HS-27A (cell line): ENCODE data around the gene FLNB.
A peak's percentile ranks its signal among the peaks of the same experiment; 100 is the strongest.

Experiments
- DNase-seq: peaks from one replicate; pipeline ENCODE4 v3.0.0-alpha.2; 2012; ENCODE audit warnings: low read depth, missing footprints

Gene FLNB

DNA sequence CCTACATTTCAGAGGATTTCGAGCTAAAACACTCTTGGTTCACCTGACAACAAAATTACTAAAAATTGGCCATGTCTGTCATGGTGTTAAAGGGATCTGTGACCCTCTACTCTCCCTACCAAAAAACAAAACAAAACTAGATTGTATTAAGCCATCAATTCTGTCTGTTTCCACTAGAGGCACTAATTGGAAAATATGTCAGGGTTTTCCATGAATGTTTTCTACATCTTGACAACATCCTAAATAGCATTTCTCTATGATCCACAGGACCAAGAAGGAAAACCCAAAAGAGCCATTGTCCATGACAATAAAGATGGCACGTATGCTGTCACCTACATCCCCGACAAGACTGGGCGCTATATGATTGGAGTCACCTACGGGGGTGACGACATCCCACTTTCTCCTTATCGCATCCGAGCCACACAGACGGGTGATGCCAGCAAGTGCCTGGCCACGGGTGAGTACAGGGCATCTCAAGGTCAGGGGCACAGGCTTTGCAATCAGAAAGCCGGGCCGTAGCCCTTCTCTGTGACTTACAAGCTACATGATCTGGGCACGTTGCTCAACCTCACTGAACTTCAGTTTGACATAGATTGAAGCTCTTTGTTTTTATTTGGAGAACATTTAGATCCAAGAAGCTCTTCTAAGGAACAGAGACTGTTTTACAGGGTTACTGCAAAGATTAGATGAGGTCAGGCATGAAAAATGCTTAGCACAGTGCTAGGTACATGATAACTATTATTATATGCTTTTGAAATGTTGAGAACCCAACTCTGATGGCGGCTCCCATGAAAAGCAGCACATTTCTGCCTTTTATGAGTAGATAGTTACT is 127.7 kb downstream of the FLNB start:
- no peak for DNase-seq

- no peak for DNase-seq
These were observed 129.1 kb downstream of the FLNB start for GRCh38 chr3:58137306-58137705.

DNA sequence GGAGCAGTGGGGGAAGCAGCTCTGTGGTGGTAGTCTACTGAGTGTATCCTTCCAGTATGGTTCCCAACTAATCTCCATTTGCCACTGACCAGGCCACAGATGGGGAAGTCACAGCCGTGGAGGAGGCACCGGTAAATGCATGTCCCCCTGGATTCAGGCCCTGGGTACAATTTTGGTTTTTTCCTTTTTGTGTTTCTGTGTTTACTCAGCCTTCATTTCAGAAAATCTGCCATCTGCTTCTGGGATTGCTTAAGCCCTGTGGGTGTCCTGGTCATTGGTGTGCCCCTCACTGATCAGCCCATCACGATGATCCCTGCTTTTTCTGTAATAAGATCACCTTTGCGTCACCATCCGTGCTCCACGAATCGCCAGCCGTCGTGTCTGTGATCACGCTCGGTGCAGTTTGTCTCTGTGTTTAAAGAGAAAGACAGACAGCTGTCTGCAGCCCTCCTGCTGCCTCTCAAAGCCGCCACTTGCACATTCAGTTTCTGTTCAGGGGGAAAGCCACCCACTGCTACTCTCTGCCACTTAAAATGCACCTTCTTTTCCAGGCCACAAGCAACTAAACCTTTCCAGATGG is 133.6 kb downstream of the FLNB start:
- no peak for DNase-seq

- no peak for DNase-seq
These were observed 135.3 kb downstream of the FLNB start for GRCh38 chr3:58143417-58144055.

- no peak for DNase-seq
These were observed 136.5 kb downstream of the FLNB start for GRCh38 chr3:58144478-58145325.

- no peak for DNase-seq
These were observed 139.8 kb downstream of the FLNB start for GRCh38 chr3:58148049-58148448.

DNA sequence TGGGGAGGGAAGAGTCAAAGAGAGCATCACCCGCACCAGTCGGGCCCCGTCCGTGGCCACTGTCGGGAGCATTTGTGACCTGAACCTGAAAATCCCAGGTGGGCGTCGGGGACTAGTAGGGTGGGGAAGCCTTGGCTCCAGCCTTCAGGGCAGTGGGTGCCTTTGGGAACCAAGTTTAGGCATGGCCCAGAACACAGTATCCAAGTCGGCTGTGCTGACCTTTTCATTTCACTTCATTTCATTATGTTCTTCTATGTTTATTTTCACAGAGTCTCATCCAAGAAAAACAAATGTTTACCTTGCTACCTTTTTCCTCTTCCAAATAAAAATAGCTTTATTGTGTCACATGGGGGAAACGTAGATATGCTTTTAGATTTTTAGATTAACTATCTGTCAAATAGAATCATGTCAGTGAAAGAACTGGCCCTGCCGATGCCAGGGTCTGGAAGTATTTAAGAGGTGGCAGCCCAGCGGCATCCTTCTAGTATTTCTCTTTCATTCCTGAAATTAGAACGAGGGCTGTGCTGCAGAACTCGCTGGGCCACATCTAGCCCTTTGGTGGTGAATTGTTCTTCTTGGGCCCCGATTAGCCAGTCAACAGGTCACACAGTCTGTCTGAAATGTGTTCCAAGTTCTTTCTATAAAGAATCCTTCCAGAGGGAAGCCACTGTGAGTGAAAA is 142.0 kb downstream of the FLNB start:
- no peak for DNase-seq

GRCh38 chr3:58150810-58151199 is 142.6 kb downstream of the FLNB start:
- DNase-seq, result no peak

- no peak for DNase-seq
These were observed 143.4 kb downstream of the FLNB start for GRCh38 chr3:58151637-58152036.

DNA sequence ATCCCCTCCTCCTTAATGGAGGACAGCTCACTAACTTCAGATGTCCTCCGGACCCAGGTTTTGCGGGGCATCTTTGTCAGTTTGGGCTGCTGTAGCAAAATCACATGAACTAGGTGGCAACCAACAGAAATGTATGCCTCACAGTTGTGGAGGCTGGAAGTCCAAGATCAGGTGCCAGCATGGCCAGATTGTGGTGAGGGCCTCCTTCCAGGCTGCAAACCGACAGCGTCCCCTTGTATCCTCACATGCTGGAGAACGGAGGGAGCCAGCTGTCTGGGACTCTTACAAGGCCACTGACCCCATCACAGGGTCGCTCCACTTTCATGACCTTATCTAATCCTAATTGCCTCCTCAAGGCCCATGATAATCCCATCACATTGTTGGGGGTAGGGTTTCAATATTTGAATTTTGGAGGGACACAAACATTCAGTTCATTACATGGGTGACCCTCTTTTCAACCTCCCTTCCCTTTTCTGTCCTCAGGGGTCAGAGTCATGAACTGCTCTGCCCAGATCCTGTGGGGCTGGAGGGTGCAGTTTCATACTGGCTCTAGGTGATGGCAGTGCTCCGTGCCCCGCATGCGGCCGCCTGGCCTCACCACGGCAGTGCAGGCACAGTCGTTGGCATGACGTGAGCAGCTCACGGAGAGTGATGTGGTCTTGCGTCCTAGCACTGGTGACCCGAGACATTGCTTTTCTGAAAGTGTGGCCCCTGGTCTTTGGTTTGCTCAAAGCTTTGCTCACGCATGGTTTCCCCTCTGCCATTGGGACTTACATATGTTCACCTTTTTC is 144.2 kb downstream of the FLNB start:
- DNase-seq, result no peak

DNA sequence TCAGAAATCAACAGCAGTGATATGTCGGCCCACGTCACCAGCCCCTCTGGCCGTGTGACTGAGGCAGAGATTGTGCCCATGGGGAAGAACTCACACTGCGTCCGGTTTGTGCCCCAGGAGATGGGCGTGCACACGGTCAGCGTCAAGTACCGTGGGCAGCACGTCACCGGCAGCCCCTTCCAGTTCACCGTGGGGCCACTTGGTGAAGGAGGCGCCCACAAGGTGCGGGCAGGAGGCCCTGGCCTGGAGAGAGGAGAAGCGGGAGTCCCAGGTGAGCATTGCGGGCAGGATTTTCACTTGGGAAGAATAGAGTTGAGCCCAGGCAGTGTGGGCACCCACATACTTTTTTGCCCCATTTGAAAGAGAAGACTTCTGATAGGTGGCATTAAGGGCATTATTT is 145.1 kb downstream of the FLNB start:
- DNase-seq, result no peak

DNA sequence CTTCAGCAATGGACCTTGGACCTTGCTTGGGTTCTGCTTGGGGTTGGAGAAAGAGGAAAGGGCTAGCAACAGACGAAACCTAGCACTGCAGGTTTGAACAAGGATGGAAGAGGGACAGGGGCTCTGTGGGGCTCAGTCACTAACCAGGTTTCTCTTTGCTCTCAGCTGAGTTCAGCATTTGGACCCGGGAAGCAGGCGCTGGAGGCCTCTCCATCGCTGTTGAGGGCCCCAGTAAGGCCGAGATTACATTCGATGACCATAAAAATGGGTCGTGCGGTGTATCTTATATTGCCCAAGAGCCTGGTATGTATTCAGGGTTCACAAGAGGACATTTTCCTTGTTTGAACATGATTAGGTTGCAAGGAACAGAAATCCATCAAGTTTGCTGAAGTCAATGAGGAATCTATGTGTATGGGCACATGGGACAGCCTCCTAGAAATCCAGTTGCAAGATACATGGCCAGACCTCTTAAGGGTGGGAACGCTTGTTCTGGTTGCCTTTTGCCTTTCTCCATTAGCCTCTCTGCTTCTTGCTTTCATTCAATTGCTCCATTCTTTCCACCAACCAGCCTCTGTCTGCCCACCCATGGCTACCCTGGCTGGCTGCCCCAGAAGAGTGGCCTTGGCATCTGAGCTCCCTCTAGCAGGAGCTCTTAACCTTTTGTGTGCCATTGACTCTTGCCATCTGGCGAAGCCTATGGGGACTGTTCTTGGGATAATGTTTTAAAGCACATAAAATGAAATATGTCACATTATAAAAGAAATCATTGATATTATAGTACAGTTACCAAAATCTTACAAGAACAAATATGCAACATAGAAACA is 146.6 kb downstream of the FLNB start:
- DNase-seq, result no peak

GRCh38 chr3:58155838-58156237 is 147.6 kb downstream of the FLNB start:
- DNase-seq, result no peak

- no peak for DNase-seq
These were observed 149.5 kb downstream of the FLNB start for GRCh38 chr3:58157700-58158099.

- DNase-seq, result no peak
These were observed 150.4 kb downstream of the FLNB start for GRCh38 chr3:58158442-58159153.

- no peak for DNase-seq
These were observed 152.2 kb downstream of the FLNB start for GRCh38 chr3:58160399-58160798.

DNA sequence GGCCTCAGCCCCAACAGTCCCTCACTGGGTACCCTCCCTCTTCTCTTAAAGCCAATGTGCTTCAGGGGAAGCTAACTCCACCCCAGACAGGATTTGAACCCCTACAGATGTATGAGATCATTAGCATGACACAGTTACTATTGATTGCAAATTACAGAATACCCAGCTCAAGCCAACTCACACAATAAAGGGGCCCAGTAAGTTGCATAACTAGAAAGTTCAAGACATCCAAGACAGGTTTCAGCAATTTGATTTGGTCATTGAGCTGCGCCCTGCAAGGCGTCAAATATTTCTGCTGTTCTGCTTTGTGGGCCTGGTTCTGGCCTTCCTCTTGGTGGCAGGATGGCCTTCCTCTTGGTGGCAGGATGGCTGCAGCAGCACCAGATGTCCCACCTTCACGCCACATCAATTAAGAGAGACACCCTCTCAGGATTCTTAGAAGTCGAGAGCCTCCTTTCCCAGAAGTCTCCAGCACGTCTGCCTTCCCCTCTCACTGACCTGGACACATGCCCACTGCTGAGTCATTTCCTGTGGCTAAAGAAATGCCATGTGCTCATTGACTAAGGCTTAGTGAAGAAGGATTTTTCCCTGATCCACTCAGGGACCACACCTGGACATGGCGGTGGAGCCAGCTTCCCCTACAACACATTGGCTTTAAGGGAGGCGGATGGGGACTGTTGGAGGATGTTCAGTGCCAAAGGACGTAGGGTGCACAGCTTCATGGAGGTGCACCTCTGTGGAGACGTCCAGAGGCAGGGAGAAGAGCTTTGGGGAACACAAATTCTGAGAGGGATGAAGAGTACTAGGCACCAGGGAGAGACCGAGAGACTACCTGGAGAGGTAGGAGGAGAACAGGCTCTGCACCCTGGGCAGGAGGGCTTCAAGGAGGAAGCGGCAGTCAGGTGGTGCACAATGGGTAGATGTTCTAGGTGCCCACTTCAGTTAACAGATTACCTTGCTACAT is 153.5 kb downstream of the FLNB start:
- peak; percentile 98 for DNase-seq

DNA sequence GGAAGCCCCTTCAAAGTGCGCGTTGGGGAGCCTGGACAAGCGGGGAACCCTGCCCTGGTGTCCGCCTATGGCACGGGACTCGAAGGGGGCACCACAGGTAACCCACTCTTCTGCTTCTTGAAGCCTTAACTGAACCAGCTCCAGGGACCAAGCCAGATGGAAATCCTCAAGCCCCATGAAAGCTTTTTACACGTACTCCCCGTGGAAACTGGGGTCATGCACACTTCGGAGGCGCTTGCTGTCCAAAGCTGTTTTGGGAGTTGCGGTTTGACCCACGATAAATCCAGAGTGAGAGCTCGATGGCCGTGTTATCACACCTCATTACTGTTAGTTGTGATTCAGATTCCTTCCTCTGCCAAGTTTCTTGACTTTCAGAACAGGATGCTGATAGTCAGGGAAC is 155.0 kb downstream of the FLNB start:
- DNase-seq, result no peak
